ENCODE measurements around the gene LUC7L2.
"Not testable (repeated sequence)": the region's sequence is repeated elsewhere in the genome, so short reads cannot be mapped to it uniquely, and the experiment has no call there.

The LUC7L2 gene

GRCh38 chr7:139359366-139360209 lies at the start of gene LUC7L2:
TSS of gene LUC7L2 (plus strand) at chr7:139359894. CDS start at chr7:139360262, 368 bp downstream.
- DNase-seq = peak; percentile 99
- Histone ChIP-seq H3K27me3 (ENCODE audit: insufficient read depth, low read depth, severe bottlenecking) (no peaks in the 10 kb centered on the region), H3K27ac (peak within 1 kb of the TSS; percentile 99), H3K4me3 (ENCODE audit: low read depth, low read length) (peak within 1 kb of the TSS; percentile 85), H3K36me3 (peaks cover 28% of the 10 kb centered on the region), H3K9me3 (ENCODE audit: severe bottlenecking) (no peaks in the 10 kb centered on the region)
- peak; percentile 10; the same call in 1 of the 2 replicates for TF ChIP-seq CTCF (IDR thresholded peaks at IDR 0.05; ENCODE audit: low read depth, low read length)

GRCh38 chr7:139317939-139318505 lies 41.7 kb upstream of the LUC7L2 start:
- no peaks in the 10 kb centered on the region for H3K9me3 ChIP-seq (ENCODE audit: severe bottlenecking)
- no peak for TF ChIP-seq CTCF (IDR thresholded peaks at IDR 0.05; ENCODE audit: low read depth, low read length)
- no peaks in the 10 kb centered on the region for H3K36me3 ChIP-seq
- H3K27ac ChIP-seq = no peak overlapping the region
- H3K4me3 ChIP-seq (ENCODE audit: low read depth, low read length) = no peak overlapping the region
- no peak for DNase-seq
- H3K27me3 ChIP-seq (ENCODE audit: insufficient read depth, low read depth, severe bottlenecking) = no peaks in the 10 kb centered on the region

- no peak overlapping the region for H3K27ac ChIP-seq
- no peaks in the 10 kb centered on the region for H3K9me3 ChIP-seq (ENCODE audit: severe bottlenecking)
- no peak overlapping the region for H3K4me3 ChIP-seq (ENCODE audit: low read depth, low read length)
- H3K27me3 ChIP-seq (ENCODE audit: insufficient read depth, low read depth, severe bottlenecking) = no peaks in the 10 kb centered on the region
- no peak for DNase-seq
- peak; percentile 45 for TF ChIP-seq CTCF (IDR thresholded peaks at IDR 0.05; ENCODE audit: low read depth, low read length)
- H3K36me3 ChIP-seq = no peaks in the 10 kb centered on the region
Measured at GRCh38 chr7:139321071-139321745, 38.5 kb upstream of the LUC7L2 start.

- not testable (repeated sequence) for DNase-seq; H3K9me3 ChIP-seq (ENCODE audit: severe bottlenecking); H3K27ac ChIP-seq; H3K4me3 ChIP-seq (ENCODE audit: low read depth, low read length); H3K36me3 ChIP-seq; H3K27me3 ChIP-seq (ENCODE audit: insufficient read depth, low read depth, severe bottlenecking)
Measured at GRCh38 chr7:139324709-139325108, 35.0 kb upstream of the LUC7L2 start.

- H3K4me3 ChIP-seq (ENCODE audit: low read depth, low read length) = no peak overlapping the region
Measured at GRCh38 chr7:139328375-139328774, 31.3 kb upstream of the LUC7L2 start.

More at GRCh38 chr7:139328375-139328774, 31.3 kb upstream of the LUC7L2 start:
- H3K36me3 ChIP-seq = no peaks in the 10 kb centered on the region
- no peak for DNase-seq
- no peak for TF ChIP-seq CTCF (IDR thresholded peaks at IDR 0.05; ENCODE audit: low read depth, low read length)
- no peak overlapping the region for H3K27ac ChIP-seq
- no peaks in the 10 kb centered on the region for H3K27me3 ChIP-seq (ENCODE audit: insufficient read depth, low read depth, severe bottlenecking)
- no peaks in the 10 kb centered on the region for H3K9me3 ChIP-seq (ENCODE audit: severe bottlenecking)

All from WERI-Rb-1 (cell line).